Fibroblast of villous mesenchyme (primary cell): ENCODE data around the gene HLCS. TPM values are rescaled to one million over a fixed set of nuclear protein-coding genes. Genes with fewer than 3 reads are reported as not detected.

Experiments
- DNase-seq: peaks from one replicate; pipeline ENCODE4 v3.0.0-alpha.2; 2010; ENCODE audit warnings: low read depth
- H3K4me3 ChIP-seq: 2 replicates; pipeline ENCODE4 v1.5.1; 2011; ENCODE audit warnings: low read depth, mild to moderate bottlenecking, low read length
- total RNA-seq: library from RNA; depleted of rRNA; stranded (reverse); fragments of >200 nt; gene quantifications from 2 replicates; pipeline ENCODE4 v1.2.3, GENCODE V29; 2012
- TF ChIP-seq, protein P1 (sequence below): IDR thresholded peaks from 2 replicates; pipeline ENCODE4 v1.5.1; 2012; ENCODE audit warnings: low read depth, mild to moderate bottlenecking, low read length; ENCODE audit not compliant: insufficient read depth

The HLCS gene
- total RNA-seq, 1 donor, result 44.0 TPM

DNA sequence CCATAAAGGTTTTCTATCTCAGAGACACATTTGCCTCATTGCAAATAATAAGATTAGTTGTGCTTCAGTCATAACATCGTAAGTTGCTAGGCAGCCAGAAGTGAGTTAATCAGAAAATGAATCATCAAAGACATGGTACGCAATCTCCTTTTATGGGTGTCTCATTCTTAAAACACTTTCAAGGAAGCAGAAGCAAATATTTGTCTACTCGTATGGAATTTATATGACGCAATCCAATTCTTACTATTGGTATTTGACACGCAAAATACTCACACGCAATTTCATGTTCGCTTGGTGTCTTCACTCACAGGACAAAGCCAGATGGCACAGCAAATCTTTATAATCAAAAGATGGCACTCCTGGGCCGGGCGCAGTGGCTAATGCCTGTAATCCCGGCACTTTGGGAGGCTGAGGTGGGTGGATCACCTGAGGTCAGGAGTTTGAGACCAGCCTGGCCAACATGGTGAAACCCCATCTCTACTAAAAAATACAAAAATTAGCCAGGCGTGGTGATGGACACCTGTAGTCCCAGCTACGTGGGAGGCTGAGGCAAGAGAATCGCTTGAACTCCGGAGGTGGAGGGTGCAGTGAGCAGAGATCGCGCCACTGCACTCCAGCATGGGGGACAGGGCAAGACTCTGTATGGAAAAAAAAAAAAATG lies 56.4 kb downstream of the HLCS start:
- no peak overlapping the region for H3K4me3 ChIP-seq
- DNase-seq, result peak; percentile 98
- TF ChIP-seq, protein P1, sequence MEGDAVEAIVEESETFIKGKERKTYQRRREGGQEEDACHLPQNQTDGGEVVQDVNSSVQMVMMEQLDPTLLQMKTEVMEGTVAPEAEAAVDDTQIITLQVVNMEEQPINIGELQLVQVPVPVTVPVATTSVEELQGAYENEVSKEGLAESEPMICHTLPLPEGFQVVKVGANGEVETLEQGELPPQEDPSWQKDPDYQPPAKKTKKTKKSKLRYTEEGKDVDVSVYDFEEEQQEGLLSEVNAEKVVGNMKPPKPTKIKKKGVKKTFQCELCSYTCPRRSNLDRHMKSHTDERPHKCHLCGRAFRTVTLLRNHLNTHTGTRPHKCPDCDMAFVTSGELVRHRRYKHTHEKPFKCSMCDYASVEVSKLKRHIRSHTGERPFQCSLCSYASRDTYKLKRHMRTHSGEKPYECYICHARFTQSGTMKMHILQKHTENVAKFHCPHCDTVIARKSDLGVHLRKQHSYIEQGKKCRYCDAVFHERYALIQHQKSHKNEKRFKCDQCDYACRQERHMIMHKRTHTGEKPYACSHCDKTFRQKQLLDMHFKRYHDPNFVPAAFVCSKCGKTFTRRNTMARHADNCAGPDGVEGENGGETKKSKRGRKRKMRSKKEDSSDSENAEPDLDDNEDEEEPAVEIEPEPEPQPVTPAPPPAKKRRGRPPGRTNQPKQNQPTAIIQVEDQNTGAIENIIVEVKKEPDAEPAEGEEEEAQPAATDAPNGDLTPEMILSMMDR, result no peak

DNA sequence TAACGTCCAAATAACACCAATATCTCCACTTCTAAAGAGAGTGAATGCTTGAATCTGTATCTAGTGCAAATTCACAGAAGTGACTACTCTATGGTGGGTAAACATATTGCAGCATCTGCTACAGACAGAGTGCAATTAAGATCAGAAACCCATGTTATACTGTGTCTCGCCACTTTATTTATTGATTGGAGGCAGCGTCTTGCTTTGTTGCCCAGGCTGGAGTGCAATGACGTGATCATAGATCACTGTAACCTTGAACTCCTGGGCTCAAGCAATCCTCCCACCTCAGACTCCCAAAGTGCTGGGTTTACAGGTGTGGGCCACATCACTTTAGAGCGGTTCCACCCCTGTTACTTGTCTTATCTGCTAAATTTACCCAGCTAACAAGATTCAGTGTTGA lies 57.0 kb downstream of the HLCS start:
- no peak overlapping the region for H3K4me3 ChIP-seq
- DNase-seq, result no peak
- TF ChIP-seq, protein P1, result no peak

DNA sequence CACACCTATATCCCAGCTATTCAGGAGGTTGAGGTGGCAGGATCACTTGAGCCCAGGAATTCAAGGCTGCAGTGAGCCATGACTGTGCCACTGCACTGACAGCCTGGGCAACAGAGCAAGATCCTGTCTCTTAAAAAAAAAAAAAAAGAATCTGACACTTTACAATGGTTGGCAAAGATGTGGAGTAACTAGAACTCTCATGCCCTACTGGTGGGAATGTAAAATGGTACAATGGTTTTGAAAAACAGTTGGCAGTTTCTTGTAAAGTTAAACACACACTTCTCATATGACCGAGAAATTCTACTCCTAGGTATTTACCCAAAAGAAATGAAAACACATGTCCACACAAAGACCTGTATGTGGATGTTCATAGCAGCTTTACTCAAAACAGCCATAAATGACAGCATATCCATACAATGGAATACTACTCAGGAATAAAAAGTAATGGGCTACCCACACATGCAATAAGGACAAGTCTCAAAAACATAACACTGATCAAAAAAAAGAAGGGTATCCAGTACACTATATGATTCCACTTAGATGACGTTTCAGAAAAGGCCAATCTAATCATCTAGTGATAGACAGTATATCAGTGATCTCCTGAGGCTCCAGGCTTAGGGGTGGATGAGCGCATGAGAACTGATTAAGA lies 58.1 kb downstream of the HLCS start:
- DNase-seq, result no peak
- TF ChIP-seq, protein P1, result peak; percentile 25
- no peak overlapping the region for H3K4me3 ChIP-seq

DNA sequence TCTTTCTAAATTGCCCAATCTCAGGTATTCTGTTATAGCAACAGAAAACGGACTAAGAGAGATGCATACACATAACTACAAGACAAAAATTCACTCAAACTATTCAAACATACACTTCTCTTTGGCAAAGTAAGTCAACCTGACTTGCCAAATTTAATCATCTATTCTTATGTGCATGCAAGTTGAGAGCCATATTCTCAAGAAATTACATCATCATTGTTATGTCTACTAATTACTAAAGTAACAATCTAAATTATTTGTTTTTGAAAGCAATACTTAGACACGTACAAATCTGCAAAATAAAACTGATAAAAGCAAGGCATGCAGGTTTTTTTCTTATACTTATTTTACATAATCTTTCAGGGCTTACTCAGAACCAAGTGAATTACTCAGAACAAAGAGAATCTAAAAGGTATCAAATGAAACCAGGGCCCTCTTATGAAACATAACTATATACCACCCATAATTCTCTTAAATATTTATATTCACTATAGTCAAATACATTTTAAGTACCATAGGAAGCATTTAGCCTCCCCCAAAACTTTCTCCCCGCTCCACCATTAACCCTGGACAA lies 62.3 kb downstream of the HLCS start:
- TF ChIP-seq, protein P1, result no peak
- DNase-seq, result no peak
- H3K4me3 ChIP-seq, result no peak overlapping the region

DNA sequence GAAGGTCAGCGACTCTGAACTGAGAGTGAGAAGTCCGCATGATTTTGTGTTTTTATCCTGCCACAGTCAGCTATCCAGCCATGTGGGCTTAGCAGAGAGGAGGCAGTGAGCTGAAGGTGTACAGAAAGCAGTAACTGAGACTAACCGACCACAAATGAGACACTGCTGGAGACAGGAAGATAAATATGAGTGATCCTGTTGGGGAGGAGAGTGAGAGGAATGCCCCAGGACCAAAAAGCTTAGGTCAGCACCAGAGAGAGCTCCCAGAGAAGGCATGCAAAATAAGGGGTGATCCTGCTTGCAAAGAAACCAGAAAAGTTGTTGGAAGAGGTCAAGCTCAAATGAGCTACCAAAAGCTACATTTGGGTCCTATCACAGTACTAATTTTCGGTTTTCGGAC lies 63.7 kb downstream of the HLCS start:
- DNase-seq, result peak; percentile 28
- TF ChIP-seq, protein P1, result no peak
- H3K4me3 ChIP-seq, result no peak overlapping the region

DNA sequence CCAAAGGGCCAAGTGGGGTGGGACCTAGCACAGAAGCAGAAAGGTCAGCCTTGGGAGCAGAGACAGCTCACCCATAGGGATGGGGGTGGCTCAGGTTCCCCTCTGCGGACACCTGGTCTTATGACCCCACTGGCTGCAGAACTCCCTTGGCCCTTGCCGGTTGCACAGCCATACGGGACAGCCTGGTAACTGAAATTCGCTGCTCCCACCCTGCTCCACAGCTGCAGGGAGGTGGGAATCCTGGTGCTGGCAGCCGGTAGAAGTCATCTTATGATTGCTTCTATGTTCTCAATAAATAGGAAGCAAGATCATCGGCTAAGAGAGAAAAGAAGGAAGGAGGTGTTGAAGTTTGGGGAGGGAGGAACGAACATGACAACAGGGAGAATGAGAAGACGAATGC lies 64.1 kb downstream of the HLCS start:
- no peak overlapping the region for H3K4me3 ChIP-seq
- DNase-seq, result no peak
- TF ChIP-seq, protein P1, result no peak
